Skeletal muscle cell (primary cell): Measurements from ENCODE around the gene PPFIBP2.

Experiments used
- DNase-seq: peaks from one replicate; pipeline ENCODE4 v3.0.0-alpha.2; 2010; ENCODE audit warnings: low read depth
- H3K4me3 ChIP-seq: 2 replicates; pipeline ENCODE4 v1.5.1; 2011; ENCODE audit warnings: low read depth, mild to moderate bottlenecking, control low read depth, low read length, moderate library complexity

Gene PPFIBP2

DNA sequence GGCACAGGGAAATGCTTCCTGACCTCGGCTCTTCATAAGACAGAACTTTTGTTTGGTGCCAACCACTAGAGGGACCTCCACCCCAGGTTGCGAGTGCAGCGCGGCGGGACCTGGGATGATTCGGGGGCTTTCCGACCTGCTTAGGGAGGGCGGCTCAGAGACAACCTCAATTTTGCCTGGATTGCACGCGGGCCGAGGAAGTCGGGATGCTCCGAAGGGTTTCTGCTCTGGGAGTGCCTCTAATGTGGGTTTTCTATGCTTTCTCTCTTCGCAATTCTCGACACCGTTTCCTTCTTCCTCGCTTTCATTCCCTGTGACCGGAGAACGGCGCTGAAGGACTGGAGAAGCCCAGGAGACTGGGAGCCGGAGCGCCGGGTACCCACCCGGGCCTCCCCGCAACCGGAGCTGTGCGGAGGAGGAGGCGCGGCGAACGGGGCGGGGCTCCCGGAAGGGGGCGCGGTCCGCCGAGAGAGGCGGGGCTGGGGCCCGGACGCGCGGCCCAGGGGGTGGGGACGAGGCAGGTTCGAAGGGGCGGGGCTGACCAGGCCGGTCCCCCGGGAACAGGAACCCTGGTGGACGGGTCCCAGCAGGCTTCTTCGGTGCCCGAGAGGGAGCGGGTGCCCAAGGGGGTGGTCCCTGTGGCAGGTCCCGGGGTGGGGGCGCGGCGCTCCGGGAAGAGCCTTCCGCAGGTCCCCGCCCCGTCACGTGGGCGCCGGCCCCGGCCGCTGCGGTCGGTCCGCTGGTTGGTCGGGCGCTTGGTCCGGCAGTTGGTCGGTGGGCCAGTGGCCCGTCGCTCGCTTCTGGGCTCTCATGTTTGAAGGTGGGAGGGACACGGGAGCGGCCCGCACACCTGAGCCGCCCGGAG lies at the start of gene PPFIBP2:
Gene PPFIBP2, plus strand, starts transcription at position 766 of the 865 bp plus-strand sequence. CDS start 35,477 bp downstream, outside the sequence.
- no peak for DNase-seq
- peak within 1 kb of the TSS; percentile 64 for H3K4me3 ChIP-seq

DNA sequence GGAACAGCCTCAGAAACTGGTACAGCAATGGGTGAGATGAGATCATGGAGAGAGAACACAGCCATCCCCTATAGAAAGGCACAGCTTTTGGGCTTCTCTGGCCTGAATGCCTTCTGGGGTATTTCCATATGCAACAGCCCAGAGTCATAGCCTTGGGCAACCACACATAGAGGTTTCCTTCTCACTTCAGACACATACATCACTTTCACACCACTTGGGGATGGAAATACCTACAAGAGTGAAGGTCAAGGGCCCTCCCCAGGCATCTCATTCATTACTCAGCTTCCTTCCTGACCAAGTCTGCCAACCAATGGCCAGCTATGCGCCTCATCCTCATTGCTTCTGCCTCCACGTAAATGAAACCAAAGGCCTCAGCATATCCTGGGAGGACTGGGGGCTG lies 46.1 kb upstream of the PPFIBP2 start:
- no peak overlapping the region for H3K4me3 ChIP-seq
- no peak for DNase-seq

DNA sequence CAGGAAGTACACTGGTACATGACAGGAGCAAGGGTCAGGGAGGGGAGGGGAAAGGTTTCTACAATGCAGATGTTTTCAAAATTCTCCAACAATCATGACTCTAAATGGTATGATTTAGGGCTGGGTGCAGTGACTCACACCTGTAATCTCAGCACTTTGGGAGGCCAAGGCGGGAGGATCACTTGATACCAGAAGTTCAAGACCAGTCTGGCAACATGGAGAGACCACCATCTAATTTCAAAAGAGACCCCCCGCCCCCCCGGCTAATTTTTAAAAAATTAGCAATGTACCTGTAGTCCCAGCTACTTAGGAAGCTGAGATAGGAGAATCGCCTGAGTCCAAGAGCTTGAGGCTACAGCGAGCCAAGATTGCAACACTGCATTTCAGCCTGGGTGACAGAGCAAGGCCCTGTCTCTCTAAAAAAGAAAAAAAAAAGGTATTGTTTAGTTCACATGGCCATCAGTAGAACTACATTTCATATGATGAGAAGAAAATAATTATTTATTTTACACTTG lies 44.4 kb upstream of the PPFIBP2 start:
- H3K4me3 ChIP-seq = no peak overlapping the region
- DNase-seq = no peak

DNA sequence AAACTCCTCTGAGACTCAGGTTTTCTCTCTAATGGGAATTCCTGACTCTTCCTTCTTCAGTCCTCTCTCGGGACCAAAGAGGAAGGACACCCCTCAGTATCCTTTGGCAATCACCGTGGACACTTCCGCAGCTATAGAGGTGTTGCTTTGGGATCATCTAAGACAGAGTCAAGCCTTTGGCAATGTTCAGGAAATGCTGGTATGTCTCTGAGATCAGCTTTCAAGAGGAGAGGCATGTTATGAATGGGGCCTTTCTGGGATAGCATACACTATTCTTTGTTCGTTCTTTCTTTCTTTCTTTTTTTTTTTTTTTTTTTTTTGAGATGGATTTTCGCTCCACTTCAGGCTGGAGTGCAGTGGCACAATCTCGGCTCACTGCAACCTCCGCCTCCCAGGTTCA lies 42.7 kb upstream of the PPFIBP2 start:
- no peak overlapping the region for H3K4me3 ChIP-seq
- no peak for DNase-seq

DNA sequence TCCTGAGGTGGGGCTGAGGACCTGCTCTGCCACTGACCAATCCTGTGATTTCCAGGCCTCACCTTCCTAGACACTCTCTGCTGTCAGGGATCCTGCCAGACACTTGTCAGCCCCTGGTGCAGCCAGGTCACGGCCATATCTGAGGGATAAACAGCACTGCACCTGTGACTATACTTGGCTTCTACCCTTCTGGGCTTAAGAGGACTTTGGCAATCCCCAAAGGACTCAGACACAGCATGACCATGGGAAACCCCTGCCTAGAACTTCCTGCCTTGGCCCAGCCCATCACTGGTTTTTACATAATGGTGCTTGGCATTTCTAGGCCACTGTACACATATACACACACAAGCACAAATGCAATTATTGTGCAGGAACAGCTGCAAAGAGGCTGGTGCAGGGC lies 40.1 kb upstream of the PPFIBP2 start:
- no peak overlapping the region for H3K4me3 ChIP-seq
- no peak for DNase-seq

DNA sequence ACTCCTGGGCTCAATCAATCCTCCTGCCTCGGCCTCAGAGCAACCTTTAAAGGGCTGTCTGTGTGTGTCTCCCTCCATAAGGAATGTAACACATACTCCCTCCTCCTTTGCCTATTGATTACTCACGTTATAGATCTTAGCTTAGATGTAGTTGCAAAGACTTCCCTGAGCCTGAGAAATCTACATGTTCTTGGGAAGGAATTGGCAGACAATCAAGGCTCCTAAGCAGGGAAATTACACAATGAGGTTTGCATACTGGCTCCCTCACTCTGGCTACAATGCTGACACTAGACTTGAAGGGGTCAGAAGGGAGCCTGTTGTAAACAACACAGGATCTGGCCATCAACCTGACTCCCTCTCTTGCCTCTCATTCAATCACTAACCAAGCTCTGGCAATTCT lies 33.7 kb upstream of the PPFIBP2 start:
- no peak overlapping the region for H3K4me3 ChIP-seq
- peak; percentile 7 for DNase-seq

DNA sequence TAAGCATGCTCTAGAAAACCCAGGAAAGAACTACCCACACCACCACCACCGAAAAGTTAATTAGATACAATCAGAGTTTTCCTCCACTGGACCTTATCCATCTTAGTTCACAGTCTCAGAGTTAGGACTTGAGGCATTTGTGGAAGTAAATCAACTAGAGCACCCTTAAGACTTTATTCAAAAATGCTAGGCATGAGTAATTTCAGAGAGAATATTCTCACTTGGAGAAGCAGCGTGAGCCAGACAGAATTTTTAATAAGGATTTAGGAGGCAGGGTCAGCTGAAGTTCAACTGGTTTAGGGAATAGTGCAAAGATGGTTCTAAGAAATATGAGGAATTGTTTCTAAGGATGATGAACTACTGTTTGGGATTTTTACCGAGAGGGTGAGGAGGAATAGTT lies 29.7 kb upstream of the PPFIBP2 start:
- H3K4me3 ChIP-seq = no peak overlapping the region
- DNase-seq = no peak

DNA sequence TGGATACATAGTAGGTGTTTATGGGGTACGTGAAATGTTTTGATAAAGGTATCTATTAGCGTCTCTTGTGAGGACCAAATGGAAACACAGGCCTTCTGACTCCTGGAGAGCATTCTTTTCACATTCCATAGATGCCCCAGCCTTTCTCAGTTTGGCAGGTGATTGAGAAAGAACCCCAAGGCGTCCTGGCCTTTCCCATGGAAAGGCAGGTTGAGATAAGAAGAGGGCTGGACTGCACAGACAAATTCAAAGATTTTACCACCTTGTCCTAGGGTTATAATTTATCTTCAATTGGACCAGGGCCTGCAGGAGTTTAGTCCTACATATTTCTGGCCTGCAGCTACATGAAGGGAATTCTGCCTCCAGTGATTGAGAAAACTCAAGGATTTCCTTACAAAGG lies 29.2 kb upstream of the PPFIBP2 start:
- no peak overlapping the region for H3K4me3 ChIP-seq
- DNase-seq = no peak

DNA sequence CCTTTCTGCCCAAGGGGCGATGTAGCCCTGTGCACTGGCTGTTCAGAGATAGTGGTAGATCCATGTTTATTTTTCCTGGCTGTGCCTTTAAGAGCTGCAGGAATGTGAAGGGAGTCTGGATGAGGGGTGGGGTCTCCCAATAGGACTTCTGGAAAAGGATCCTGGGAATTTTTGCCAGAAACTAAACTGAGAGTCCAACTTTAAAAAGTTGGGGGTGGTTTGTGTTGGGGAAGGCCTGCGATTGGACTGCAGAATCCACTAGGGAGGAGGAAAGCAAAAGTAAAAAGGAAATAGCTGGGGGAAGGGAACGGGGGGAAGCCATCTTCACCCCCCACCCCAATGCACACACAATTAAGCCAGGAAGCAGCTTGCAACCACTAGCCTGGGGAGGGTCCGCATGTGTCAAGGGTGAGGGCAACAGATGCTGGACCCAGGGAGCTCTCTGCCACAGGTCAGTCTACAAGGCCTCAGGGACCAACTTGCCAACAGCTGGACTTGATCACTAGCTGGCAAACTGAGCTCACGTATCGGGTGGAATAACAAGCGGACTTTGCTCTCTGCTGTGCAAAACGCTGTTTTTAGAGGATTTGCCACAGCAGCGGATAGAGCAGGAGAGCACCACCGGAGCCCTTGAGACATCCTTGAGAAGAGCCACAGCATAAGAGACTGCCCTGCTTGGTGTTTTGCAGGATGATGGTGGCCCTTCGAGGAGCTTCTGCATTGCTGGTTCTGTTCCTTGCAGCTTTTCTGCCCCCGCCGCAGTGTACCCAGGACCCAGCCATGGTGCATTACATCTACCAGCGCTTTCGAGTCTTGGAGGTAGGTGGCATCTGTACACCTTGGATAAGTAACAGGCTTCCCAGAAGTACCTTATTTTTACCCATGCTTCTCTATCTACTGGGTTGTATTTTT lies 28.4 kb upstream of the PPFIBP2 start, which contains the start of gene OLFML1:
Gene OLFML1, plus strand, starts transcription at position 321 of the 912 bp plus-strand sequence. Its CDS starts 370 bp downstream, at position 691.
- no peak within 1 kb of the TSS for H3K4me3 ChIP-seq
- no peak for DNase-seq

DNA sequence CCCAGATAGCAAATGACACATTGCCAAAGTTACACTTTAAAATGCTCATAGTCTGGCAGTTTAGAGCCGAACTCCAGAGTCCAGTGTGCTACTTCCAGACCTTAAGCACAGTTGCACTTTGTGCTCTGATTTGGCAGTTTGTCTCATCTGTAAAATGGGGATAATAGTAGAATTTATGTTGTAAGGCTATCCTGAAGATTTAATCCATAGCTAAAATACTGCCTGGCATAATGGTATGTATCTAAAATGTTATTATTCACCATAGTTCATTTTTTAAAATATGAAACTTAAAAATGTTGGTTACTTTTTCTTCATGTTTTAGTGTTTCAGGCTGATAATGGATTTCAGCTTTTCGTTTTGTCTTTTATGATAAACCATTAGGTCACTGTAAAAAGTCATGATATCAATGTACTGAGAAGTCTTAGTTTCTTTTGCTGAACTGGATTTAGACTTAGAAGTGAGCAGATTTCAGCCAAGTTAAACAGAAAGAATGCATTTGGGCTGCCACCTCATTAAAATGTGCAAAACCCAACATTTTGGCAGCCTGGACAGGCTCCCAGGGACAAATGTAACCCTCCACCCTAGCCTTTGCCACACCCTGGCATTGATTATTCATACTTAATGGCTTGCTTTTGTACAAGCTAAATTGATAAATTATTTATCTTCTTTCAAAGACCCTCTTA lies 27.6 kb upstream of the PPFIBP2 start:
- DNase-seq = no peak
- no peak overlapping the region for H3K4me3 ChIP-seq

DNA sequence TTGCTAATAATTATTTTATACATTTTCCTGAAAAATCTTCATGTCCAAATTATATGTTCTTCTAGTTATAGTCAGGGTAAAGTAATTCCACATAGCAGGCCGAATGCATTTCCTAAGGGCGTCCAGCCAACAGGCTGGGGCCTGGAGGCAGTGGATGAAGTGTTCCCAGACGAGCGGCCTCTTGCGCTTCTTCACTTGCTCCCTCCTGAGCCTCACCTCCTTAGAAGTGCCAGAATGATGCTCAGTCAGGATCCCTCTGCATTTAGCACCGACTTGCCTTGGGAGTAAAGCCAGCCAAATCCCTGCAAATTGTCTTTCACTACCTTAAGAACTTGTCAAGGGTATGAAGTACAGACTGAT lies 27.0 kb upstream of the PPFIBP2 start:
- no peak for DNase-seq
- no peak overlapping the region for H3K4me3 ChIP-seq

DNA sequence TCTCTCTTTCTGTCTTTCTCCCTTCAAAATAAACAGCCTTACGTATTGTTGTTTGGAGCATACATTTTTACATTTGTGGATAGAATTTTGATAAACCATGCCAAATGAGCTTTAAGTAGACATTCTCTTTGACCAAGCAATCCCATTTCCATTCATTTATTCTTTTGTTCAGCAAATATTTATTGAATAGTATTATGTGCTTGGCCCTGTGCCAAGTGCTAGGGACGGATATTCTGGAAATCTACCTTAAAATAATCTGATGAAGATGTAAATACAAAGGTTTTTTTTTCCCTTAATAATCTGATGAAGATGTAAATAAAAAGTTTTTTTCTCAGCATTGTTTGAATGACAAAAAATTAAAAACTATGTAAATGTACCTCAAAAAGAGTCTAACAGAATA lies 26.4 kb upstream of the PPFIBP2 start:
- H3K4me3 ChIP-seq = no peak overlapping the region
- DNase-seq = no peak

DNA sequence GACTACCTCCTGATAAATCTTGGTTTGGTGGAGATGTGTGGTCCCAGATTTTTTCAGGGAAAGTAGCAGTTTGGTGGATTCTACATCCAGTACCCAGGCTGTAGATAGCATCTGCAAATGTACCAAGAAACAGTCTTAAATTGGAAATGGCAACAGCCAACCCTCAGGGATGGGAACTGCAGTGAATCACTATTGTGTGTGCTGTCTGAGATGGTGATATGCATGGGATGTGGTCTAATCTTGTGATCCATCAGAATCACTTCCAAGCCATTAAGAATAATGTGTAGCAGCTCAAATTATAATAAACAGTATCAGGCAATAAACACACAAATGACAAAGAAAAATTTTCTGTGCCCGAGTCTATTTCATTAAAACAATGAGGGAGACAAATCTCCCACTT lies 25.1 kb upstream of the PPFIBP2 start:
- DNase-seq = no peak
- no peak overlapping the region for H3K4me3 ChIP-seq

DNA sequence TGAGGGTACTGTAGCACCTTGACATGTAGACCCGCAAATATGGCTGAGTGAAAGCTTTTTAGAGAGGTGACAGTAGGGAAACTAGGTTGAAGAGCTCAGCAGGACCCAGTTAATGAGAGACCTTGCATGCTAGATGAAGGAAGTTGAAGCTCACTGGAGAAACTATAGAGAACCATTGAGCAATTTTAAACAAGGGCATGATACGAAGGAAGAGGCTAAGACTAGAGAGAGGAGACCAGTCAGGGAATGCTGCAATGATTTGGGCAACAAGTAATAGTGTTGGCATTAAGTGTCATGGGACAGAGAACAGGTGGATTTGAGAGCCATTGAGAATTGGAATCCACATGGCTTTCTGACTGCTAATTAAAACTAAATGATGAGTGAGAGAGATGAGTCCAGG lies 24.4 kb upstream of the PPFIBP2 start:
- DNase-seq = no peak
- no peak overlapping the region for H3K4me3 ChIP-seq

DNA sequence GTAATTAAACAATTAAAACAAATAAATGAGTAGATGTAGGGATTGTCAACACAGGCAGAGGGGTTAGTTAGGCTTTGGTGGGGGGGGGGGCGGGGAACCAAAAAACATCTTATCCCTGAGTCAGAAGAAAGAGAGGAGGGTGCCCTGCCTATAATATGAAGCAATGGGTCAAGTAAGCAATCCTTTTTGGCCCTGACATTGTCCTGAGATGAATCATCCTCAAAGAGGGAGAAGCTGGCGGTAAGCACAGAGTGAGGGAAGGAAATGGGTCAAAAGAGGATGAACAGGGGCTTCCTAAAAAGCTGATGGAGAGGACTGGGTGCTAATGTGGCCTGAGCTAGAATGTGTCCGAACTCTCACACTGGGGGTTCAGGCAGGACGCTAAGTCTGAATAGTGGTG lies 23.7 kb upstream of the PPFIBP2 start:
- no peak overlapping the region for H3K4me3 ChIP-seq
- peak; percentile 18 for DNase-seq

DNA sequence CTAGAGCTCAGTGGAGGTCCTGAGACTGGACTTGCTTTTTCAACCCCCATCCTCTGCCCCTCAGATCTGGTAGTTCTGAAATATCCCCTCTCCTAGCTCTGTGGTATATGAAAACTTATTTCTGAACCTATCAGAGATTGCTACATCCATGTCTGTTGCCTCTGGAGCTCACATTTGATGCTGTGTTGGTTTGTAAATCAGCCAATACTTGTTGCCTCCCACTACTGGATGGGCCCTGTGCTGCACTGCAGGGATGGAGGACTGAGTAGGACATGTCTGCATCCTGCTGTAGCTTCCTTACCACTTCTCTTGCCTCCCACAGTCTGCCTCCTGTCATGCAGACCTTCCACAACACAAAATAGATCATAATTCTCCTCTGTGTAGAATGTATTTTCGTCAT lies 23.3 kb upstream of the PPFIBP2 start:
- DNase-seq = no peak
- H3K4me3 ChIP-seq = no peak overlapping the region

DNA sequence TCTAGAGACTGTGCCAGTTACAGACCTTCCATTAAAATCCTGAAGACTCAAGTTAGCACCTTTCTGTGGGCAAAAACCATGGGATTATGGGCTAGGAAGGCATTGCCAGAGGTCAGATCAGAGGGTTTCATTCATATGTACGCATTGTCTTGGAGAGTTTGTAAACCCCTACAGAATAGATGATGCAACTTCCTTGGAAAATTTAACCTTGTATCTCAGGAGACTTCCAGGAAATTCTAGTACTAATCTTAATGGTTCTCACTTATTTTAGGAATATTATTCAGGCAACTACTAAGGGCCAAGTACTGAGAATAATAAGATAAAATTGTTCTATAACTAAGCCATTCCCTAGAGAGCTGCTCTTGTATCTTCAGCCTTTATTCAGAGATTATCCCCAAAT lies 21.5 kb upstream of the PPFIBP2 start:
- no peak for DNase-seq
- no peak overlapping the region for H3K4me3 ChIP-seq

DNA sequence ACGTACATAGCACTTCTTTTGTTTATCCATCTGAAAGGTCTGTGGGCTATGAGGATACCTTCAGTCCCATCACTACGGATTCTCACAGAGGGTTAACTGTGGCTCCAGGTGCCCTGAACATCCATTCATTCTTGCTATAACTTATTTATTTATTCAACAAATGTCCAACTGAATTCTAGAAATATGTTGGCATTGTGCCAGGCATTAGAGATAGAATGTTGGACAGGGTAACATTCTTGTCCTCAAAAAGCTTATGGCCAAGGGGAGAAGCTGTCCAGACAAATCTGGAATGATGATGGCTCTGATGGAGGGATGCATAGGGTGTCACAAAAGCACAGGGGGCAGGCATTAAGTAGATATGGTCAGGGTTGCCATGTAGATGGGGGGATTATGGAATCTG lies 20.1 kb upstream of the PPFIBP2 start:
- no peak overlapping the region for H3K4me3 ChIP-seq
- DNase-seq = no peak

DNA sequence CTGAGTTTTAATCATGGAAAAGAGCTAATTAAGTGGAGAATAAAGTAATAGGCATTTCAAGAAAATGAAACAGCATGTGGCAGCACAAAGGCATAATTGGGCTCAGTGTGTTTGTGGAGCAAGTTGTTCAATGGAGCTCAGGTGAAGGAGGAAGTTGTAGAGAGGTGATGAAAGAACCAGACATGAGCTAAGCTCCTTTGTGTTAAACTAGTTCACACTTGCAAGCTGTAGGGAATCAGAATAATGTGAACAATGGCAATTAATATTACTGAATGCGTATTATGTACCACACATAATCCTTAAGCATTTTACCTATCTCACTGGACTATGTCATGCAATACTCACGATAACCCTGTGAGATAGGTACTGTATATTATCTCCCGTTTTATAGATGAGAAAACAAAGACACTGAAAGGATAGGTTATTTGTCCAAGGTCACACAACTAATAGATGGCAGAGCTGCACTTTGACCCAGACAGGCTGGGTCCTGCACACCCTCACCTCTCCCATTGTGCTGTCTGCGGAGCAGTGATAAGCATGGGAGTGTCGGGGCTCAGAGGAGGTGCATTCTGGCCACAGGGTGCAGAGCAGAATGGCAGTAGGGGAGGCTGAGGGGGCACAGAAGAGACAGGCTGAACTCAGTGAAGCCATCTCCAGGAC lies 19.6 kb upstream of the PPFIBP2 start:
- H3K4me3 ChIP-seq = no peak overlapping the region
- DNase-seq = no peak
